ENCODE measurements around the gene PLS3.

PLS3 gene

DNA sequence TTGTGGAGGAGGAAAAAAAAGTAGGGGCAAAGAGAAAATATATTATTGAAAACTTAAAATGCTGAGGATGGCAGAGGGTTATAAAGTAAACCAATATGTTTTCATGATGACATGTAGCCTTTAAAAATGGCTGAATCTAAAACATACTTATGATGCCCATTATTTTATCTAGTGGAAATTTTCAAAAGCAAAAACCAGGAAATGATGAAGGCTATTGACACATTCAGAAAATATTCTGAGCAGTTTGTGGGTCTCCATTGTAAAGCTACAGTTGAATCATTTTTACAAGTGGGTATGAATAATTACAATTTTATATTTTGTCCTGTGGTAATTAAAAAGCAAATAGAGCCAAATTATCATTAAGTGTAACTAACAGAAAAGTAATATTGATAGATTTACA lies 10.7 kb downstream of the PLS3 start:
- Histone ChIP-seq H3K36me3 (ENCODE audit: insufficient read depth, low read length) (no peaks in the 10 kb centered on the region), H3K9ac (ENCODE audit: low read length) (no peak overlapping the region), H3K27me3 (ENCODE audit: control insufficient read depth in 1 of 2, insufficient read depth in 2 of 2, low read length in 2 of 2) (no peaks in the 10 kb centered on the region), H3K9me3 (ENCODE audit: low read length) (no peaks in the 10 kb centered on the region), H3K27ac (ENCODE audit: low read depth, low read length) (no peak overlapping the region), H3K4me3 (ENCODE audit: low read depth in 1 of 2, low read length in 2 of 2) (no peak overlapping the region), H3K4me1 (ENCODE audit: insufficient read depth, low read length) (peaks cover 6% of the 10 kb centered on the region)

DNA sequence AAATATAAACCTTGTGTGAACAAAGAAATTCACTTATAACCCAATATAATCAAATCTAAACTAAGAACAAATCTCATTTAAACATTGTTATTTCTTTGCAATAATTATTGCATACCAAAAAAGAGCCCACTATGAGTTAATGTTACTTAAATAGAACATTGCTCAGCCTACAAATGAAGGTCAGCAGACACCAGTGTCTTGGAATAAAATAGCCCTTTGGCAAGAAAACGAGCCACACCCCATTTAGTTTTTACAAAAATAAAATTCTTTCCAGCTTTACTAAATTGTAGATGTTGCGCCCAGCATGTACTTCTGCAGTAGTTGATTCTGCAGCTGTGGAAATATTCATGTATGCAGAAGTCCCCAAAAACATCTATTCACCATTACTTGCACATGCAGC lies 12.2 kb downstream of the PLS3 start:
- no peaks in the 10 kb centered on the region for H3K36me3 ChIP-seq (ENCODE audit: insufficient read depth, low read length)
- no peak overlapping the region for H3K27ac ChIP-seq (ENCODE audit: low read depth, low read length)
- H3K9me3 ChIP-seq (ENCODE audit: low read length), result no peaks in the 10 kb centered on the region
- no peaks in the 10 kb centered on the region for H3K27me3 ChIP-seq (ENCODE audit: control insufficient read depth in 1 of 2, insufficient read depth in 2 of 2, low read length in 2 of 2)
- no peak overlapping the region for H3K9ac ChIP-seq (ENCODE audit: low read length)
- H3K4me3 ChIP-seq (ENCODE audit: low read depth in 1 of 2, low read length in 2 of 2), result no peak overlapping the region
- H3K4me1 ChIP-seq (ENCODE audit: insufficient read depth, low read length), result peaks cover 6% of the 10 kb centered on the region

DNA sequence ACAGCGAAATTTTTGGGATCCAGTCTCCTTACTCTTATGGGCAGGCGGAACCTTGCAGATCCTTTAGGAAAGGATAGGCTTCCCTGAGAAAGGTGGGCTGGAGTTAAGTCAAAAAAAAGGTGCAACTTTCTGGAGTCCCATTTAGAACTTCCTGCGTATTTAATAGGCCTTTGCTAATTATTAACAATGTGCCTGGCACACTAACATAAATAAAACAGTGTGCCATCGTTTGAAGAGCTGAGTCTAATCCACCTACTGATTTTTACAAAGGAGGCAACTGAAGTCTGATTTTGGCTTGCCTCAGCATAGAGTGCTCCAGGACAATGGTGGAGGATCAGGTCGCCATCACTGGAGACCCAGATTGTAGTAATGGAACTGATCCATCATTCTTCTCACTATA lies 15.7 kb downstream of the PLS3 start:
- Histone ChIP-seq H3K4me1 (ENCODE audit: insufficient read depth, low read length) (peaks cover 6% of the 10 kb centered on the region), H3K36me3 (ENCODE audit: insufficient read depth, low read length) (no peaks in the 10 kb centered on the region), H3K9me3 (ENCODE audit: low read length) (no peaks in the 10 kb centered on the region), H3K27me3 (ENCODE audit: control insufficient read depth in 1 of 2, insufficient read depth in 2 of 2, low read length in 2 of 2) (no peaks in the 10 kb centered on the region), H3K27ac (ENCODE audit: low read depth, low read length) (no peak overlapping the region), H3K9ac (ENCODE audit: low read length) (no peak overlapping the region), H3K4me3 (ENCODE audit: low read depth in 1 of 2, low read length in 2 of 2) (no peak overlapping the region)

GRCh38 chrX:115579327-115579726 lies 18.4 kb downstream of the PLS3 start:
- Histone ChIP-seq H3K27me3 (ENCODE audit: control insufficient read depth in 1 of 2, insufficient read depth in 2 of 2, low read length in 2 of 2) (peaks cover 0 to 5% of the 10 kb centered on the region in 2 donors), H3K36me3 (ENCODE audit: insufficient read depth, low read length) (no peaks in the 10 kb centered on the region), H3K9ac (ENCODE audit: low read length) (no peak overlapping the region), H3K27ac (ENCODE audit: low read depth, low read length) (no peak overlapping the region), H3K4me3 (ENCODE audit: low read depth in 1 of 2, low read length in 2 of 2) (no peak overlapping the region), H3K4me1 (ENCODE audit: insufficient read depth, low read length) (peaks cover 5% of the 10 kb centered on the region), H3K9me3 (ENCODE audit: low read length) (no peaks in the 10 kb centered on the region)

- no peak overlapping the region for H3K4me3 ChIP-seq (ENCODE audit: low read depth in 1 of 2, low read length in 2 of 2)
- H3K9me3 ChIP-seq (ENCODE audit: low read length), result no peaks in the 10 kb centered on the region
- H3K4me1 ChIP-seq (ENCODE audit: insufficient read depth, low read length), result peaks cover 5% of the 10 kb centered on the region
- H3K27me3 ChIP-seq (ENCODE audit: control insufficient read depth in 1 of 2, insufficient read depth in 2 of 2, low read length in 2 of 2), result peaks cover 0 to 5% of the 10 kb centered on the region in 2 donors
- no peak overlapping the region for H3K27ac ChIP-seq (ENCODE audit: low read depth, low read length)
- no peaks in the 10 kb centered on the region for H3K36me3 ChIP-seq (ENCODE audit: insufficient read depth, low read length)
- no peak overlapping the region for H3K9ac ChIP-seq (ENCODE audit: low read length)
Observed at GRCh38 chrX:115579786-115580294, 18.9 kb downstream of the PLS3 start.

- Histone ChIP-seq H3K9ac (ENCODE audit: low read length) (no peak overlapping the region), H3K36me3 (ENCODE audit: insufficient read depth, low read length) (no peaks in the 10 kb centered on the region), H3K4me1 (ENCODE audit: insufficient read depth, low read length) (peaks cover 5% of the 10 kb centered on the region), H3K9me3 (ENCODE audit: low read length) (no peaks in the 10 kb centered on the region), H3K27ac (ENCODE audit: low read depth, low read length) (no peak overlapping the region), H3K27me3 (ENCODE audit: control insufficient read depth in 1 of 2, insufficient read depth in 2 of 2, low read length in 2 of 2) (peaks cover 0 to 9% of the 10 kb centered on the region in 2 donors), H3K4me3 (ENCODE audit: low read depth in 1 of 2, low read length in 2 of 2) (no peak overlapping the region)
Observed at GRCh38 chrX:115581759-115582615, 21.0 kb downstream of the PLS3 start.

DNA sequence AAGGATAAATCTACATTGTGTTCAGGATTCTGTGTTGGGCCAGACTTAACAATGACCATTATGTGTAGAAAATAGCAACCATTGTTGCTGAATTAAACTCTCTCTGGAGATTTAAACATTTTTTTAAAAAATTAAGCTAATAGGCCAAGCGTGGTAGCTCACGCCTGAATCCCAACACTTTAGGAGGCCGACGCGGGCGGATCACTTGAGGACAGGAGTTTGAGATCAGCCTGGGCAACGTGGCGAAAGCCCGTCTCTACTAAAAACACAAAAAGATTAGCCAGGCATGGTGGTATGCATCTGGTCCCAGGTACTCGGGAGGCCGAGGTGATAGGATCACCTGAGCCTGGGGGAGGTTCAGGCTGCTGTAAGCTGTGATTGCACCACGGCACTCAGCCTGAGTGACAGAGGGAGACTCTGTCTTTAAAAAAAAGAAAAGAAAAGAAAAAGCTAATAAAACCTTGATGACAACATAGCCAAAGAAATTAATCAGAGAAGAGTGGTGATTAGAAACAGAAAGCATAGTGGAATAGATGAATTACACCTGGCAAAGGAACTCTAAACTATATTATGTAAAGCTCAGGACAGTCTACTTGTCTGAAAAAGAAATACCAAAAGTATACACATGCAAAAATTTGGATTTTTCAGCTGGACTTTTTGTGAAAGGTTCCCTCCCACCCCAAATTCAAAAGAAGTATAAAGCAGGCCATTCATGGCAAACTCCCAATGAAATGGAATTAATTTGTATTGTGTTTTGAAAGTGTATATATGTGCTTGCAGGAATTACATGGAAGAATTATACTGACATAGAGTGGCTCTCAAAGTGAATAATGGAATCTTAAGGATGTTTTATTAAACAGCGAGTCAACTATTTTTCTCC lies 21.9 kb downstream of the PLS3 start:
- Histone ChIP-seq H3K27me3 (ENCODE audit: control insufficient read depth in 1 of 2, insufficient read depth in 2 of 2, low read length in 2 of 2) (peaks cover 0 to 9% of the 10 kb centered on the region in 2 donors), H3K9ac (ENCODE audit: low read length) (no peak overlapping the region), H3K9me3 (ENCODE audit: low read length) (no peaks in the 10 kb centered on the region), H3K4me3 (ENCODE audit: low read depth in 1 of 2, low read length in 2 of 2) (no peak overlapping the region), H3K36me3 (ENCODE audit: insufficient read depth, low read length) (no peaks in the 10 kb centered on the region), H3K4me1 (ENCODE audit: insufficient read depth, low read length) (peaks cover 5% of the 10 kb centered on the region), H3K27ac (ENCODE audit: low read depth, low read length) (no peak overlapping the region)

GRCh38 chrX:115583496-115584004 lies 22.6 kb downstream of the PLS3 start:
- peaks cover 5% of the 10 kb centered on the region for H3K4me1 ChIP-seq (ENCODE audit: insufficient read depth, low read length)
- H3K36me3 ChIP-seq (ENCODE audit: insufficient read depth, low read length), result no peaks in the 10 kb centered on the region
- no peak overlapping the region for H3K27ac ChIP-seq (ENCODE audit: low read depth, low read length)
- peaks cover 0 to 9% of the 10 kb centered on the region in 2 donors for H3K27me3 ChIP-seq (ENCODE audit: control insufficient read depth in 1 of 2, insufficient read depth in 2 of 2, low read length in 2 of 2)
- no peaks in the 10 kb centered on the region for H3K9me3 ChIP-seq (ENCODE audit: low read length)
- no peak overlapping the region for H3K9ac ChIP-seq (ENCODE audit: low read length)
- H3K4me3 ChIP-seq (ENCODE audit: low read depth in 1 of 2, low read length in 2 of 2), result no peak overlapping the region

DNA sequence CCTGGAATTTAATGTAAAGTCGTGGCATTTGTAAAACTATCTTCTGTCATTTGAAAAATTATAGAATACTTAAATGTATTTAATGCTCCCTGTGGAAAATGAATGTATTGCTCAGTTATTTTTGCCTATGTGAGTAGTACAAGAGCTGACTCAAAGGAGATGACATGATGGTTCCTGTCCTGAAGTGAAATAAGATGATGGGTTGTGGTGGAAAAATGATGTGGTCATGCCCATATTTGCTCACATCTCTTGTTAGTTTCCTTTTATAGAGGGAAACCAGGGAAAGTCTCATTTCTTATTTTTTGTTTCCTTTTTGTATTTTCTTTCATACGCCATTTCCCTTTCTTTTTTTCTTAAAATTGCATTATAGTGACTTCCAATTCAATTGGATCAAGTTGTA lies 23.7 kb downstream of the PLS3 start:
- H3K27me3 ChIP-seq (ENCODE audit: control insufficient read depth in 1 of 2, insufficient read depth in 2 of 2, low read length in 2 of 2), result peaks cover 0 to 9% of the 10 kb centered on the region in 2 donors
- peaks cover 5% of the 10 kb centered on the region for H3K4me1 ChIP-seq (ENCODE audit: insufficient read depth, low read length)
- no peak overlapping the region for H3K4me3 ChIP-seq (ENCODE audit: low read depth in 1 of 2, low read length in 2 of 2)
- no peak overlapping the region for H3K27ac ChIP-seq (ENCODE audit: low read depth, low read length)
- no peak overlapping the region for H3K9ac ChIP-seq (ENCODE audit: low read length)
- H3K36me3 ChIP-seq (ENCODE audit: insufficient read depth, low read length), result no peaks in the 10 kb centered on the region
- H3K9me3 ChIP-seq (ENCODE audit: low read length), result no peaks in the 10 kb centered on the region

- Histone ChIP-seq H3K36me3 (ENCODE audit: insufficient read depth, low read length) (no peaks in the 10 kb centered on the region), H3K27me3 (ENCODE audit: control insufficient read depth in 1 of 2, insufficient read depth in 2 of 2, low read length in 2 of 2) (peaks cover 0 to 9% of the 10 kb centered on the region in 2 donors), H3K4me1 (ENCODE audit: insufficient read depth, low read length) (peaks cover 7% of the 10 kb centered on the region), H3K9me3 (ENCODE audit: low read length) (no peaks in the 10 kb centered on the region), H3K9ac (ENCODE audit: low read length) (no peak overlapping the region), H3K4me3 (ENCODE audit: low read depth in 1 of 2, low read length in 2 of 2) (no peak overlapping the region), H3K27ac (ENCODE audit: low read depth, low read length) (no peak overlapping the region)
Observed at GRCh38 chrX:115588179-115588578, 27.2 kb downstream of the PLS3 start.

- H3K36me3 ChIP-seq (ENCODE audit: insufficient read depth, low read length), result no peaks in the 10 kb centered on the region
- peaks cover 7% of the 10 kb centered on the region for H3K4me1 ChIP-seq (ENCODE audit: insufficient read depth, low read length)
- no peaks in the 10 kb centered on the region for H3K9me3 ChIP-seq (ENCODE audit: low read length)
- H3K27ac ChIP-seq (ENCODE audit: low read depth, low read length), result no peak overlapping the region
- peaks cover 0 to 5% of the 10 kb centered on the region in 2 donors for H3K27me3 ChIP-seq (ENCODE audit: control insufficient read depth in 1 of 2, insufficient read depth in 2 of 2, low read length in 2 of 2)
- no peak overlapping the region for H3K9ac ChIP-seq (ENCODE audit: low read length)
- no peak overlapping the region for H3K4me3 ChIP-seq (ENCODE audit: low read depth in 1 of 2, low read length in 2 of 2)
Observed at GRCh38 chrX:115589419-115589818, 28.4 kb downstream of the PLS3 start.

Measured in muscle layer of colon (tissue), 2 donors.